ENCODE measurements around the gene NRROS.
"Not testable (repeated sequence)": the region's sequence is repeated elsewhere in the genome, so short reads cannot be mapped to it uniquely, and the experiment has no call there.

Gene NRROS

DNA sequence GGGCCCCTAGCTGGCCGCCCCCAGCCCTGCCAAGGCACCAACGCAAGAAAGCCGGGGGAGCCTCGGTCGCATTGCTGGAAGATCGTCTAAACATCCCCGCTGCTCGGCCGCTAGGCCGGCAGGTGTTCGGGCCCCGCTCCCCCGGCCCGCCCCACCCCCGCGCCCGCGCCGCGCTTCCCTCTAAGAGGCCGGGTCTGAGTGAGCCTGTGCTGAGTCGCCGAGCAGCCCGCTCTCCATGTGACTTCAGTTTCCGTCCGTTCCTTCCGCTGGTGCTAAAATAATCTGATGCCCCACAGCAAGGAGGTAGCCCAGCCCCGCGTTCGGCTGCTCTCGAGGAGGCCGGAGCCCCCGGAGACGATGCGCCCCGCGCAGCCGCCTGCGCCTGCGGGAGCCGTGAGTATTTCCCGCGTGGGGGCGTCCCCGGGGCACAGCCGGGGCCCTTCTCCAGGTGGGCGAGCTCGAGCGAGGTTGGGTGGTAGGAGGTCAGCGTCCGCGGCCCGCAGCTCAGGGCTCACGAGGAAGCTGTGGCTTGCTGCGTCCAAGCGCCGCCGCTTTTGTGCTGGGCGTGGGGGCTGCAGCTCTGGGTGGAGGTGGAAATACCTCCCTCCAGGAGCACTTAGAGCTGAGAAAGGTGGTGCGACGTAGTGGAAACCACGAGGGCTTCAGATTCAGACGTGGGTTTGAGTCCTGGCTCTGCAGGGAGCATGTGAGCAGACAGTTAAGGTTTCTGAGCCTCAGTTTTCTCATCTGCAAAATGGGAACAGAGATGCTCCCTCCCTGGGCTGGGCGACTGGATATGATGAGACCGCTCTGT lies at the start of gene NRROS:
TSS of gene NRROS (plus strand) at position 212 of the 814 bp plus-strand sequence. CDS start 14,846 bp downstream, outside the sequence.
- DNase-seq (ENCODE audit: low read depth in 2 of 2, low spot score in 1 of 2) = peak in 1 of 2 donors; percentile 42

DNA sequence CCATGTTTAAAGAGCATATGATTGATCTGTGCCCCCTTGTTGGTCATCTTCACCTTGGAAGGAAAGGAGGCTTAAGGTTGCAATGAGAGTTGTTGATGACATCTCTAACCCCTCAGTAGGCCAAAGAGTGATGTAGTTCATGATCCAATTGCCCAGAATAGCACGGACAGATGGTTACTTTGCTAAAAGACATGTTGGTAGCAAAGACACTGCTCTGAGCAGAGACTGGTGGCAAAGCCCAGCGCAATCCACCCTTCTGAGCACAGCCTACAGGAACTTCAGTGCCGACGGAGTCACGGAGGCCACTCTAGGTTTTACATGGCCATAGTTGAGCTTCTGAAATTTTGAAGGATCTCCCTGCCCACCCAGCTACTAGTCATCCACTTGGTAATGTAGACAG lies 49.2 kb upstream of the NRROS start:
- no peak for DNase-seq (ENCODE audit: low read depth in 2 of 2, low spot score in 1 of 2)

- no peak for DNase-seq (ENCODE audit: low read depth in 2 of 2, low spot score in 1 of 2)
Observed at GRCh38 chr3:196596355-196596754, 43.1 kb upstream of the NRROS start.

DNA sequence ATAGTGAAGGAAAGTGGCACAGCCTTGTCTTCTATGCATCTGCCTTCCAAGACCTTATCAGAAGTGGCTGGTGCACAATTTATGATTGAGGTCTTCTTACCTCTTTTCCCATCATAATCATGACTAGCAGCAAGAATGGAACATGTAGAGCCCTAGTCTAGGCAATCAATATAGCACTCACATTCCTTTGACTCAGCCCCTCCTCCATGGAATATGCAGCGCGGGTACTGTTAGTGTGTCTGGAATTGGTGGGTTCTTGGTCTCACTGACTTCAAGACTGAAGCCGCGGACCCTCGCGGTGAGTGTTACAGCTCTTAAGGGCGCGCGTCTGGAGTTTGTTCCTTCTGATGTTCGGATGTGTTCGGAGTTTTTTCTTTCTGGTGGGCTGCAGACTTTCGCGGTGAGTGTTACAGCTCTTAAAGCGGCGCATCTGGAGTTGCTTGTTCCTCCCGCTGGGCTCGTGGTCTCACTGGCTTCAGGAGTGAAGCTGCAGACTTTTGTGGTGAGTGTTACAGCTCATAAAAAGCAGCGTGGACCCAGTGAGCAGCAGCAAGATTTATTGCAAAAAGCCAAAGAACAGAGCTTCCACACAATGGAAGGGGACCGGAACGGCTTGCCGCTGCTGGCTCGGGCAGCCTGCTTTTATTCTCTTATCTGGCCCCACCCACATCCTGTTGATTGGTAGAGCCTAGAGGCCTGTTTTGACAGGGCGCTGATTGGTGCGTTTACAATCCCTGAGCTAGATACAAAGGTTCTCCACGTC lies 41.3 kb upstream of the NRROS start:
- not testable (repeated sequence) for DNase-seq (ENCODE audit: low read depth in 2 of 2, low spot score in 1 of 2)

- DNase-seq (ENCODE audit: low read depth in 2 of 2, low spot score in 1 of 2) = no peak
Observed at GRCh38 chr3:196599734-196600128, 39.8 kb upstream of the NRROS start.

DNA sequence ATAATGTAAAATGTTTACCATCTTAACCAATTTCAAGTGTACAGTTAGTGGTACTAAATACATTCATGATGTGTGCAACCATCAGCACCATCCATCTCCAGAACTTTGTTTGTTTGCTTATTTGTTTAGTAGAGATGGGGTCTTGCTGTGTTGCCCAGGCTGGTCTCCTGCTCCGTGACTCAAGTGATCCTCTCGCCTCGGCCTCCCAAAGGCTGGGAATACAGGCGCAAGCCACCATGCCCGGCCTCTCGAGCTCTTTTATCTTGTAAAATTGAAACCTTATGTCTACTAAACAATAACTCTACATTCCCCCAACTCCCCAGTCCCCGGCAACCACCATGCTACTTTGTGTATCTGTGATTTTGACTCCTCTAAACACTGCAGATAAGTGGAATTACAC lies 39.1 kb upstream of the NRROS start:
- no peak for DNase-seq (ENCODE audit: low read depth in 2 of 2, low spot score in 1 of 2)

DNA sequence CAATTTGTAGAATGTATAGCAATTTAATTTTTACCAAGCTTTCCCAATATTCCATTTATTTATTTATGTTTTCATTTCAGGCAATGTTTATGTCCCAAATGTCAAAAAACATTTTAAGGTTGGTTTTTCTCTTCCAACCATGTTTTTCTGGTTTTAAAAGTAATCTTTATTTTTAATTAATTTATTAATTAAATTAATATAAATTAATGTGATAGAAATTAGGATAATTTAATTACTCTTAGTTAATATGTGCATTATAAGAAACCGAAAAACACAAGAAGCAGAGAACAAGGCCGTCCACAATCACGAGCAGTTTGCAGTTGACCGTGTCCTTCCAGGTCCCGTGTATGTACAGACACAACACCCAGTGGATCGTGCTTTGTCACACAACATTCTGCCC lies 36.8 kb upstream of the NRROS start:
- DNase-seq (ENCODE audit: low read depth in 2 of 2, low spot score in 1 of 2) = no peak

DNA sequence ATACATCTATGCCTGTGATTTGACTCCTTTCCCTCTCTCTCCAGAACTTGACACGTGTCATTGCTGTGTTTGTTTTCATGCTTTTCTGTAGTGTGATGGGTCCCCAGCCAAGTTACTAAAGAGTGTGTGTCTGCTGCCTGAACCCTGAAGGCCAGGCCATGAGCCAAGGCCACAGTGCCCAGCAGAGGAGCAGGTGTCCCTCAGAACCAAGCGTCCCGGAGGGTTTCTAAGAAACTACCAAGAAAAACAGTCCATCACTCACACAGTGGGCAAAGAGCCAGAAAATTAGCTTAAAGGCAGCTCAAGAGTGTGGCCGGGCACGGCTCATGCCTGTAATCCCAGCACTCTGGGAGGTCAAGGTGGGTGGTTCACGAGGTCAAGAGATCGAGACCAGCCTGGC lies 35.8 kb upstream of the NRROS start:
- no peak for DNase-seq (ENCODE audit: low read depth in 2 of 2, low spot score in 1 of 2)

- DNase-seq (ENCODE audit: low read depth in 2 of 2, low spot score in 1 of 2) = peak in 1 of 2 donors; percentile 23
Observed at GRCh38 chr3:196604548-196604947, 34.9 kb upstream of the NRROS start.

DNA sequence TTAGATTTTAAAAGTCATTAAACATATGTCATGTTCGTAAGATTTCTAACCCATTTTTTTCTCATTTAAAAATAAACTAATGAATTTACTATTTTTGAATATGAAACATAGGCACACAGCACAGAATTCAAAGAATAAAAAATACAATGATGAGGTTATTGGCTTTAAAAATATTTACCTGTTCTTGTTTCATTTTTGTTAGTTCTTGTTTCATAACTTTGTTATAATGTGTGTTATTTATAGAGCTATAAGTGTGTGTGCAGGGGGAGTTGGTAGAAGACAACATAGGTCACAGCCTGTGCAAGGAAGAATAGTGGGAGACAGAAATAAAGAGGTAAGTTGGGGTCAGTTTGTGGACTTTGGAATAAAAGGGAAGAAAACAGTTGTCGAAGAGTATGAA lies 30.8 kb upstream of the NRROS start:
- no peak for DNase-seq (ENCODE audit: low read depth in 2 of 2, low spot score in 1 of 2)

GRCh38 chr3:196609343-196609775 lies 30.1 kb upstream of the NRROS start:
- DNase-seq (ENCODE audit: low read depth in 2 of 2, low spot score in 1 of 2) = peak; percentile 84 to 98

DNA sequence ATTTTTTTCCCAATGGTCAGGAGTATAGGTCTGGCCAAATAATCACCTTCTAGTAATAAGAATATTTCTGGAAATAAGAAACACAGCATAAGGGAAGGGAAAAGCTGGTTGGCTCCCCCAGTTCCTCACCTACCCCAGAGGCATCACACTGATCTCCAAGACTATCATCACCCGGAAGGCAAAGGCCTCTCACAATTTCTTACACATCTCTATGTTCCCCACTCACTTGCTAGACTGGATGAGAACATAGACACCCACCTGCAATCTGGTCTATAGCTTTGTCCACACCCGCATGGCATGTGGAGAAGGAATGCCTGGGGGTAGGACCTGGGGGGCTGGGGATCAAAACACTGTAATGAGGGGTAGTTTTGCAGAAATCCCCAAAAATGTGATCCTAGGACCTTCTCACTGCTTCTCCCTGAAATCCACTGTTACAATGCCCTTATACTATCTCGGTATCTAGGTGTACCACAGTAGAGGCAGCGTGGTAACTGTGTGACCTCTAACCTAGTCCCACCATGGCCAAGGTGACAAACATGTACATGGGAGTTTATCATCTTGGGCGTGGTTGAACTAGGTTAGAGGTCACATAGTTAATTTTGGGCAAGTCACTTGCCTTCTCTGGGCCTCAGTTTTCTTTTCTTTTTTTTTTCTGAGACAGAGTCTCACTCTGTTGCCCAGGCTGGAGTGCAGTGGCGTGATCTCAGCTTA lies 29.5 kb upstream of the NRROS start:
- no peak for DNase-seq (ENCODE audit: low read depth in 2 of 2, low spot score in 1 of 2)

DNA sequence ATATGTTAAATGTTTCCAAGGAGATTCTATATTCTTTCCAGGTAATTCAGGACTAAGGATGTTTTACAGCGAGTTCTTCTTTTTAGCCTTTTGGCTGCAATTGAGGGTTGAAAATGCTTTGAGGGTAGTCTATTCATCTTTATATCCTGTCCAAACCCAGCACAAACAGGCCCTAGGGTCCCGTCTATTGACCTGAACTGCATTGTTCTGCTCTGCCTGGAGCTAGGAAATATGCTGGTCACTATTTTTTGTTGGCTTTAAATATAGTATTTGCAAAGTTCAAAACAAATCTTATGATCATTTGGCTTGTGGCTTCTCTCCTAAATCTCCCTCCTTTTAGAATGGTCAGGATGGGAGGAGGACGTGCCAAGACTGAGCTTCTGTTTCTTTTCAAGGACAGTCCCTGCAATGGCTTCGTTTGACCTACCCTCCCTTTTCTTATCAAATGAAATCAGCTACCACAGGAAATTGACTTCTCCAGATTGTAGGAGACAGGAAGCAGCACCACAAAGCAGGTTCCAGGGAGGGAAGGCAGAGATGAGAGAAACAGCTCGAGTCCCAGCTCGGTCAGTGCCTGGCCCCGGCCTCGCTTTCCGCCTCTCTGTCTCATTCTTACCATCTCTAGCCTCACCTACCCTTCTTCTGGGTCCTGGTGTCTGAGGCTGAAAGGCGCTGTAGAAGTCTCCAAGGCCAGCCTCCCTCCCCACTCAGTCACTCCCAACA lies 27.6 kb upstream of the NRROS start:
- no peak for DNase-seq (ENCODE audit: low read depth in 2 of 2, low spot score in 1 of 2)

DNA sequence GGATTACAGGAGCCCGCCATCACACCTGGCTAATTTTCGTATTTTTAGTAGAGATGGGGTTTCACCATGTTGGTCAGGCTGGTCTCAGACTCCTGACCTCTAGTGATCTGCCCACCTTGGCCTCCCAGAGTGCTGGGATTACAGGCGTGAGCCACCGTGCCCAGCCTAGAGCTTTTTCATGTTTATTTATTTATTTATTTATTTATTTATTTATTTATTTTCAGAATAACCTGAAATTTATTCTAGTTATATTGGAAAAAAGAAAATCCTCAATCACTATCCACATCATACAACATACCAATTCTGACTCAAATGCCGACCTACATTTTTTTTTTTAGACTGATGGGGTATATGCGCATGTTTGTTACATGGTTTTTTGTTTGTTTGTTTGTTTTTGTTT lies 24.3 kb upstream of the NRROS start:
- DNase-seq (ENCODE audit: low read depth in 2 of 2, low spot score in 1 of 2) = not testable (repeated sequence)

DNA sequence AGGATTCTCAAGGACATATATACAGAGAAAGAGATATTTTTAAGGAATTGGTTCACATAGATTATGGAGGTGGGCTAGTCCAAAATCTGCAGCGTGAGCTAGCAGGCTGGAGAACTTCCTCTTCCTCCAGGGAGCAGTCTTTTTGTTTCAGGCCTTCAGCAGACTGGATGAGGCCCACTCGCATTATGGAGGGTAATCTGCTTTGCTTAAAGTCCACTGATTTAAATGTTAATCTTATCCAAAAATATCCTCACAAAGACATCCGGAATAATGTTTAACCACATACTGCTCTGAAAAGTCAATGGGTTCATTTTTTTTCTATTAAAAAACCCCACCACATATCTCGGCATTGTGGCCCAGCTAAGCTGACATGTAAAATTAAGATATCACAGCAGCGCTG lies 22.2 kb upstream of the NRROS start:
- no peak for DNase-seq (ENCODE audit: low read depth in 2 of 2, low spot score in 1 of 2)

GRCh38 chr3:196619223-196619622 lies 20.3 kb upstream of the NRROS start:
- no peak for DNase-seq (ENCODE audit: low read depth in 2 of 2, low spot score in 1 of 2)

GRCh38 chr3:196619627-196620026 lies 19.9 kb upstream of the NRROS start:
- DNase-seq (ENCODE audit: low read depth in 2 of 2, low spot score in 1 of 2) = not testable (repeated sequence)

- DNase-seq (ENCODE audit: low read depth in 2 of 2, low spot score in 1 of 2) = no peak
Observed at GRCh38 chr3:196620161-196620604, 19.3 kb upstream of the NRROS start.

GRCh38 chr3:196620684-196621083 lies 18.8 kb upstream of the NRROS start:
- DNase-seq (ENCODE audit: low read depth in 2 of 2, low spot score in 1 of 2) = no peak

- DNase-seq (ENCODE audit: low read depth in 2 of 2, low spot score in 1 of 2) = no peak
Observed at GRCh38 chr3:196621611-196622010, 17.9 kb upstream of the NRROS start.

Measured in stimulated activated CD8-positive, alpha-beta memory T cell treated with anti-CD3 and anti-CD28 coated beads, Interleukin-4, amount 100 ng/mL, for 4 hours (primary cell).